Neural cell (in vitro differentiated cells): ENCODE results near the gene SLC26A4.

Experiments used
- EZH2 ChIP-seq: fragments of 200-600, 300-800 bp; shearing (Covaris generic), sonication (generic); IDR thresholded peaks from 2 replicates; pipeline ENCODE4 v1.6.1; 2014; ENCODE audit warnings: antibody characterized with exemption, low read length, borderline replicate concordance, mild to moderate bottlenecking; ENCODE audit not compliant: insufficient read depth, poor library complexity, severe bottlenecking
- TF ChIP-seq, protein P1 (sequence below): fragments of 450-650 bp; IDR thresholded peaks from 2 replicates; pipeline ENCODE4 v1.5.1; 2014; ENCODE audit warnings: antibody characterized with exemption, mild to moderate bottlenecking, moderate library complexity; ENCODE audit not compliant: poor library complexity, severe bottlenecking

DNA sequence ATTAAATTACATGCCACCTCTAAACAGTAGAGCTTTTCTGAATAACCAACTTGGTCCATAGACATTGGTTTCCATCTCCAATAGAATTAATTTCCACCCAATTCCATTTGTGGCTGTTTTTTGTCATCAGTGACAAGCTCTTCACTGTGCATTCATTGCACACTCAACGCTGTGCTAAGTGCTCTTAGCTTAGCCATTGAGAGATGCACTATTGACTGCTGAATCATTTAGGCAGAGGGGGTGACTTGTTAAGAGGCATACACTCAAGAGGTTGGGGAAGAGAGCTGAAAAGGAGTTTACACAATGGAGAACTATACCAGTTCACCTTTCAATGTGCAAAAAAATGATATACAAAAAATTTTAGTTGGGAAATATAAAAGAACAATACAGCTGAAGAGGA, 51.4 kb downstream of the SLC26A4 start:
- TF ChIP-seq, protein P1, sequence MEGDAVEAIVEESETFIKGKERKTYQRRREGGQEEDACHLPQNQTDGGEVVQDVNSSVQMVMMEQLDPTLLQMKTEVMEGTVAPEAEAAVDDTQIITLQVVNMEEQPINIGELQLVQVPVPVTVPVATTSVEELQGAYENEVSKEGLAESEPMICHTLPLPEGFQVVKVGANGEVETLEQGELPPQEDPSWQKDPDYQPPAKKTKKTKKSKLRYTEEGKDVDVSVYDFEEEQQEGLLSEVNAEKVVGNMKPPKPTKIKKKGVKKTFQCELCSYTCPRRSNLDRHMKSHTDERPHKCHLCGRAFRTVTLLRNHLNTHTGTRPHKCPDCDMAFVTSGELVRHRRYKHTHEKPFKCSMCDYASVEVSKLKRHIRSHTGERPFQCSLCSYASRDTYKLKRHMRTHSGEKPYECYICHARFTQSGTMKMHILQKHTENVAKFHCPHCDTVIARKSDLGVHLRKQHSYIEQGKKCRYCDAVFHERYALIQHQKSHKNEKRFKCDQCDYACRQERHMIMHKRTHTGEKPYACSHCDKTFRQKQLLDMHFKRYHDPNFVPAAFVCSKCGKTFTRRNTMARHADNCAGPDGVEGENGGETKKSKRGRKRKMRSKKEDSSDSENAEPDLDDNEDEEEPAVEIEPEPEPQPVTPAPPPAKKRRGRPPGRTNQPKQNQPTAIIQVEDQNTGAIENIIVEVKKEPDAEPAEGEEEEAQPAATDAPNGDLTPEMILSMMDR = no peak
- no peak for TF ChIP-seq EZH2
